Esophagus muscularis mucosa (tissue), 3 donors: ENCODE data around the gene RBM17.

Source experiments
- POLR2AphosphoS5 ChIP-seq, 2 donors: sonication (generic); formaldehyde crosslinking; IDR thresholded peaks; one replicate each; pipeline ENCODE4 v1.6.1; 2017; ENCODE audit warnings: antibody characterized with exemption in 2 of 2
- TF ChIP-seq, protein P1 (sequence below), 3 experiments: fragments of 200-600 bp in 2 of 3; fragments of 450-650 bp in 1 of 3; sonication (generic) in 2 of 3; IDR thresholded peaks; one replicate each; pipeline ENCODE4 v1.5.1; 2017 to 2019; ENCODE audit warnings: antibody characterized with exemption in 3 of 3, mild to moderate bottlenecking in 2 of 3, moderate library complexity in 1 of 3

DNA sequence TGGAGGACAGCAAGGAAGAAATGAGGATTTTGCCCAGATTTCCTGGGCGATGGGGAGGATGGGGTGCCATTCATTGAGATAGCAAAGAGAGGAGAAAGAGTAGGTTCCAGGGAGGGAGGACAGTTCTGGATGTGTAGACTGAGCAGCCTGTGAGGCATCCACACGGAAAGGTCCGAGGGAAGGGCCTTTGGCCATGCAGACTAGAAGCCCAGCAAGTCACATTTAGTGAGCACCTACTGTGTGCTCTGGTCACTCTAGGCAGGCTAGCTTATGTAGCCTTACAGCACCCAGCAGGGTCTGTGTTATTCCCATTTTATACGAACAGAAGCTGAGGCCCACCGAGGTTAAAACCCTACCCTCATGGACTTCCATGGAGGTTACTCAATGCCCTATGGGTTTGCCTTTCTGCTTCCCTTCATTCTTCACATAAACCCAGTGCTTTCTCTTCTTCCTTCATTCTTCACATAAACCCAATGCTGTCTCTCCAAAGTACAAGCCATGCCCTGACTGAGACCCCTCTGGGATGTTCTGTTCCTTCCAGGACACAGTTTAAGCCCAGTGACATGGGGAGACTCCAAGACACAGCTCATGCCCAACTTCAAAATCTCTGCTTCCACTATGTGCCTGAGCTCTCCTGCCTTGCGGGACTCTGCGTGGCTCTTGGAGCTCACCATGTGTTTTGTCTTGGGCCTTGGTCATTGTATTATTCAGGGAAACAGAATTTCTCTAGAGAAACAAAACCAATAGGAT lies 40.4 kb upstream of the RBM17 start:
- TF ChIP-seq, protein P1, sequence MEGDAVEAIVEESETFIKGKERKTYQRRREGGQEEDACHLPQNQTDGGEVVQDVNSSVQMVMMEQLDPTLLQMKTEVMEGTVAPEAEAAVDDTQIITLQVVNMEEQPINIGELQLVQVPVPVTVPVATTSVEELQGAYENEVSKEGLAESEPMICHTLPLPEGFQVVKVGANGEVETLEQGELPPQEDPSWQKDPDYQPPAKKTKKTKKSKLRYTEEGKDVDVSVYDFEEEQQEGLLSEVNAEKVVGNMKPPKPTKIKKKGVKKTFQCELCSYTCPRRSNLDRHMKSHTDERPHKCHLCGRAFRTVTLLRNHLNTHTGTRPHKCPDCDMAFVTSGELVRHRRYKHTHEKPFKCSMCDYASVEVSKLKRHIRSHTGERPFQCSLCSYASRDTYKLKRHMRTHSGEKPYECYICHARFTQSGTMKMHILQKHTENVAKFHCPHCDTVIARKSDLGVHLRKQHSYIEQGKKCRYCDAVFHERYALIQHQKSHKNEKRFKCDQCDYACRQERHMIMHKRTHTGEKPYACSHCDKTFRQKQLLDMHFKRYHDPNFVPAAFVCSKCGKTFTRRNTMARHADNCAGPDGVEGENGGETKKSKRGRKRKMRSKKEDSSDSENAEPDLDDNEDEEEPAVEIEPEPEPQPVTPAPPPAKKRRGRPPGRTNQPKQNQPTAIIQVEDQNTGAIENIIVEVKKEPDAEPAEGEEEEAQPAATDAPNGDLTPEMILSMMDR (IDR thresholded peaks at IDR 0.05), result no peak
- no peak for TF ChIP-seq POLR2AphosphoS5 (IDR thresholded peaks at IDR 0.05)
